Stimulated activated CD4-positive, alpha-beta T cell treated with anti-CD3 and anti-CD28 coated beads, Interleukin-12 subunit alpha, Interleukin-12 subunit beta, amount 100 ng/mL, for 48 hours (primary cell): ENCODE results near the gene TMEM69.
"Not testable (repeated sequence)": the region's sequence is repeated elsewhere in the genome, so short reads cannot be mapped to it uniquely, and the experiment has no call there.

Experiments
- DNase-seq, 3 donors: peaks; one replicate each; pipeline ENCODE4 v3.0.0-alpha.2; 2020; ENCODE audit warnings: low read depth in 2 of 3, low spot score in 1 of 3

Gene TMEM69

GRCh38 chr1:45677751-45678245 is 10.2 kb upstream of the TMEM69 start:
- DNase-seq: no peak

DNA sequence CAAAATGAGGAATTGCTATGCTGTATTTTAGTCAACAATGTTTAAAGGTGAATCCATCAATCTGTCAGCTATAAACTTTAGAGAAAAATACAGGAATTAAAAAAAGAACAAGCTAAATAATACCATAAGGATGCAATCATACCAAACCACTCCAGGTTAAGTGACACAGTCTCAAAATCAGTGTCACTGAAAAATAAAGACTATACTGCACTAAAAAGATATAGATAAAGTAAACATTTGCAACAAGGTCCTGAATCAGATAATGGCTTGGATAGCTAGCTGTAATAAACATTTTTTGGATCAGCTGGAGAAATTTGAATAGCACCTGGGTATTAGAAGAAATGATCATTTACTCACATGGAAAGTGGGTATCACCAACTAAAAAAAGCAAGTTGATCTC is 9.5 kb upstream of the TMEM69 start:
- no peak for DNase-seq

DNA sequence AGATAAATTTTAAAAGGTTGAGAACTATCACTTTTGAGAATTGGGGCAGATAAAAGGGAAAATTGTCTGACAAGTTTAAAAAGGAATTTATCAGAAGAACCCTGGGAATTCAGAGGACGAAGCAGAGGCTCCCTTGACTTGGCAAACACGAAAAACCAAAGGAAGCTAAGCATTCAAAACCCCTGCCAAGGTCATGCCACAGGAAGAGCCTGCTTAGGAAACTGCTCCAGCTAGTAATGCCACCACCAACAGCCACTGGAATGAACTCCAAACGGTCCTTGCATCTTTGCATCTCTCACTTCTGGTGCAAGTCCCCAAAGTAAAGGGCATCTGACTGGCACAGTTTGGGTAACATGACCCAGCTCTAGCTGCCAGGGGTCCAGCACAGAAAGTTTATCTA is 8.9 kb upstream of the TMEM69 start:
- no peak for DNase-seq

DNA sequence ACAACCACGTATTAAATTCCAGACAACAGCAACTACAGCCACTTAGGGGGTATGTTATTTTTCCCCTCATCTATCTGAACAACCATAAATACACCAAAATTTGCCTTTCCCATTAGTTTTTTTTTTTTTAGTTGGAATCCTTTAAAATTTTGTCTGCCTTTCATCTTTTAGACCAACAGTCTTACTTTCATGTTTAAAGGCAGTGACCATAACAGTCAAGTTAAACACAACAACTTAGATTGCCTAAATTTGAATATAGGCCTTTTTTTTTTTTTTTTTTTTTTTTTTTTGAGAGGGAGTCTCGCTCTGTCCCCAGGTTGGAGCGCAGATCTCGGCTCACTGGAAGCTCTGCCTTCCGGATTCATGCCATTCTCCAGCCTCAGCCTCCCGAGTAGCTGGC is 5.0 kb upstream of the TMEM69 start:
- no peak for DNase-seq

- no peak for DNase-seq
Measured at GRCh38 chr1:45684402-45684801, 3.6 kb upstream of the TMEM69 start.

DNA sequence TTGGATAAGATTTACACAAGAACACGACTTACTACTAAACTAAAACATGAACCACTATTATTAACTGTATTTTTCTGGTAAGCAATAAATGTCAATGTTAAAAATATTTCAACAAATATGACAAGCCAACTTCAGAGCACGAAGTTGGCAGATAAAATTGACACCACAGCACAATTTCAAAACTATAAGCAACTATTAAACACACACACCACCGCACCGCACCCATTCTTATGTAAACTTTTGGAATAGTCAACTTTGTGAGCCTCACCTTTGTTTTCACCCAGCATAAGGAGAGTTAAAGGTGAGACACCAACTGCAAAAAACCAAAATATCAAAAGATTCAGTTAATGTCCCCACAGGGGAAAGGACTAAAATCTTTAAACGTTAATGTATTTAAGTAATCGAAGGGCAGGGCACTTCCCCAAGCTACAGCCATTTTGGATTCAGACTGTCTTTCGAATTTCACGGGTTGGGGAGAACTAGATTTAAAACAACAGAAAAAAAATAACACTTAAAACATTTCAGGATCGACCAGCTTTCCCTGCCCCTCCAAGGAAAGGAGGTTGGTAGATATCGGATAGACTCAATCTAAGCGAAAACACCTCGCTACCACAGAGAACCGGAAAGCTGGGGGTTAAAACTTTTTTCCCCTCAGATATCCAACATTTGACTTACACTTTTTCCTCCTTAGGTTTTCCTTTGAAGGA is 2.5 kb upstream of the TMEM69 start:
- no peak for DNase-seq

DNA sequence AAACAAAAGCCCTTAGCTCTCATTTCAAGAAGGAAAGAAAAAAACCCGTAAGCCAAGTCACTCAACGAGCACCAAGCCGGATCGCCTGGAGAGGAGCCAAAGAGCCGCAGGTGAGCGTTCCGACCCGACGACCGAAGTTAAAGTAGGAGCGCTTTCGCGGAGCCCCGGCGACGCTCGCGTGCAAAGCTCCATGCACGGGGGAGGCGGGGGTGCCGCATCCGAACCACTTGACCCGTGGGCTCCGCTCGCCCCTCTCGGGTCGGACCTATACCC is 2.0 kb upstream of the TMEM69 start:
- peak in 2 of 3 donors; percentile 24 to 45 for DNase-seq

DNA sequence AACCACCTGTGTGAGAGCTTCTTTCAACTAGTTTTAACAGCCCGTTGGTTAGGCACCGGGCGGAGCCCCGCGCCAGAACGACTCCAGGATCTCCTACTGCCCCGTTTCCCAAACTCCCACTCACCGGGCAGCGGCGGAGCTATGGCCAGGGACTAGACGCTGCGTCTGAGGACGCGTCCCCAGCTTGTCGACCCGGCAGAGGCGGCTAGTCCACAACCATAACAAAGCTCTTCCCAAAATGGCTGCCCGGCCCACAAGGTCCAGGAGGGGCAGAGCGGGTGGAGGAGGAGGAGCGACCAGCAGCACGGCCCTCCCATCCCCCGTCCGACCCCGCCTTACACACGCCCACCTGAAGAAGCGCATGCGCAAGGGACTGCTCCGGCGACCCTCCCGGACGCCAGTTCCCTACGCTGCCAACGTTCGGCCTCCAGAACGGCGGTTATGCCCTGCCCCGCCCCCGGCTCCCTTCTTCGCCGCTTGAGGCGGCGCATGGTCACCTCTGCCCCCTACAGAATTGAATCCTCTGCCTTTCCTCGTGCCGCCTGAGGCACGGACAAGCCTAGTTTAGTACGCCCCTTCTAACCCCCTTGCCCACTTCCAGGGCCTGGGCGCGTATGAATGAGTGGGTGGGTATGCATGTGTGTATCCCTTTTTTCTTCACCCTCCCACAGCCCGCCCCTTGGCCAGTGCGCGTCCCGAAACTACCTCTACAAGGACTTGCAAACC is 1.5 kb upstream of the TMEM69 start, which contains the start of gene GPBP1L1:
Gene GPBP1L1, minus strand, starts transcription at position 246 of the 726 bp plus-strand sequence. CDS start 27,446 bp downstream, outside the sequence.
- peak; percentile 96 to 98 (median 97) for DNase-seq

GRCh38 chr1:45687014-45687753 is 797 bp upstream of the TMEM69 start:
- DNase-seq: peak; percentile 89 to 96 (median 95)

GRCh38 chr1:45693811-45694210 is 5.8 kb downstream of the TMEM69 start:
- DNase-seq: not testable (repeated sequence)

GRCh38 chr1:45694823-45695222 is 6.8 kb downstream of the TMEM69 start:
- DNase-seq: no peak

GRCh38 chr1:45704637-45705036 is 16.7 kb downstream of the TMEM69 start:
- no peak for DNase-seq

DNA sequence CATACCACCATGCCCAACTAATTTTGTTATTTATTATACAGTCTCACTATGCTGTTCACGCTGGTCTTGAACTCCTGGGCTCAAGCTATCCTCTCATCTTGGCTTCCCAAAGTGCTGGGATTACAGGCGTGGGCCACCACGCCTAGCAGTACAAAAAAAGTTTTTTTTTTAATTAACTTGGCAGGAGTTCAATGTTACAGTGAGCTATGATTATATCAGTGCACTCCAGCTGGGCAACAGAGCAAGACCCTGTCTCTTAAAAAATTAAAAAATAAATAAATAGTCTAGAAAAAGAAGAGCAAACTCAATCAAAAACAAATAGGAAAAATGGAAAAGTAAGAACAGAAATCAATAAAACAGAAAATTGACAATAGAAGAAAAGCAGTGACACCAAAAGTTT is 25.7 kb downstream of the TMEM69 start:
- no peak for DNase-seq

DNA sequence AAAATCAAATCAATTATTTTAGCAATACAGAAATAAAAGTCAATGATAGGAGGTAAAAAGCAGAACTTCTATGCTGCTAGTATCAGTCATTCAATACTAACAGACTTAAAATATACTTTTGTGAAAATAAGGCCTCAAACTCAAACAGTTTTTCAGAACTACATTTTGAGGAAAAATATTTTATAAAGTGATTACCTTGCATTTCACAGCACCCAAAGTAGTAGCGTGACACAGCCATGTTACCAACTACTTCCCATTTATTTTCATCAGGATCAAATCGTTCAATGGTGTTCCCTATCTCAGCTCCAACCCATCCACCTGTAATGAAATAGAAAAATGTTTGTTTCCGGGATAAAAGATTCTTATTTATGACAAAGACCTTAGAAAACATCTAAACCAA is 28.7 kb downstream of the TMEM69 start:
- no peak for DNase-seq

DNA sequence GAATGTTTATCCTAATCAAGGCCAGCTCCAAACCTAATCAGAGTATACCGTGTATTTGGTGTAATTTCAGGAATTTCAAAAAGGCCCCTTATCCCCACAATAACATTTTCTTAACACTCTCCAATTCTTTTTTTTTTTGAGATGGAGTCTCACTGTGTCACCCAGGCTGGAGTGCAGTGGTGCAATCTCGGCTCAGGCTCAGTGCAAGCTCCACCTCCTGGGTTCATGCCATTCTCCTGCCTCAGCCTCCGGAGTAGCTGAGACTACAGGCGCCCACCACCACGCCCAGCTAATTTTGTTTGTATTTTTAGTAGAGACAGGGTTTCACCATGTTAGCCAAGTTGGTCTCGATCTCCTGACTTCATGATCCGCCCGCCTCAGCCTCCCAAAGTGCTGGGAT is 29.4 kb downstream of the TMEM69 start:
- not testable (repeated sequence) for DNase-seq

DNA sequence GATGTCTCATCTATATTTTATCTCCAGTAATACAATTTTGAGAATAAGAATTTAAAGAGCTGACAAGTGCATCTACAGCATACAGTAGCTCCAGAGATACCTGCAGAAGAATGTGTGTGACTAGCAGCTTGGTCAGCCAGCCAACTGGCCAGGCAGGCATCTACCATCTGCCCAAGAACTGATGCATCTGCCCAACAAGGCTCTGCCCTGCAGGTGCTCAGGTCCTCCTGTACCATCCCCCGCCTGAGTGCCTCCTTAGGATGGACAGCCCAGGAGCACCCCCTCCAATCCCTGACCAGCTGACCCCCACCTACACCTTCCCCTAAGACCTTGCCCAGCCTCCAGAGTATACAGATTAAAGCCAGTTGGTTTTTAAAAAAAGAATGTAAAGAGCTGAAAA is 30.3 kb downstream of the TMEM69 start:
- no peak for DNase-seq

DNA sequence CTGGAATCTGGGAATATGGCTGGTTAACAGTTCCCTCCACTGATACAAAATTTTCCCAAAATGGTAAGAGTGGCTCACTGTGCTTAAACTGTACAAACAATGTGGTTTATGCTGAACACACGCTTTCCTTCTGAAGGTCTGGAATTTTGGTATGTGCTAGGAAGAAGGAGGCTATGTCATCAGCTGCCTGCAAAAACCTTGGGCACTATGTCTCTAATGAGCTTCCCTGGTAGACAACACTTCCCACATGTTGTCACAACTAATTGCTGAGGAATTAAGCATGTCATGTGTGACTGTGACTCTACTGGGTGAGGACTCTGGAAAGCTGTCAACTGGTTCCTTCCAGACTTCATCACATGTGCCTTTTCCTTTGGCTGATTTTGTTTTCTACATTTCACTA is 33.2 kb downstream of the TMEM69 start:
- no peak for DNase-seq

DNA sequence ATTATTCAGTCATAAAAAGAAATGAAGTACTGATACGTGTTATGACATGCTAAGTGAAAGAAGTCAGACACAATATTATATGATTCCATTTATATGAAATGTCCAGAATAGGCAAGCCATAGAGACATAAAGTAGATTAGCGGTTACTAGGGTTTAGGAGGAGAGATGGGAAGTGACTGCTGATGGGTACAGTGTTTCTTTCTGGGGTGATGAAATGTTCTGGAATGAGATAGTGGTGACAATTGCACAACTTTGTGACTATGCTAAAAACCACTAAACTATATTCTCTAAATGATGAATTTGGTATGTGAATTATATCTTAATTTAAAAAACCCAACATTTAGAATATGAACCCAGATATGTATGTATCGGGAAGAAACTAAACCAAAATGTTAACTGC is 34.8 kb downstream of the TMEM69 start:
- DNase-seq: no peak

DNA sequence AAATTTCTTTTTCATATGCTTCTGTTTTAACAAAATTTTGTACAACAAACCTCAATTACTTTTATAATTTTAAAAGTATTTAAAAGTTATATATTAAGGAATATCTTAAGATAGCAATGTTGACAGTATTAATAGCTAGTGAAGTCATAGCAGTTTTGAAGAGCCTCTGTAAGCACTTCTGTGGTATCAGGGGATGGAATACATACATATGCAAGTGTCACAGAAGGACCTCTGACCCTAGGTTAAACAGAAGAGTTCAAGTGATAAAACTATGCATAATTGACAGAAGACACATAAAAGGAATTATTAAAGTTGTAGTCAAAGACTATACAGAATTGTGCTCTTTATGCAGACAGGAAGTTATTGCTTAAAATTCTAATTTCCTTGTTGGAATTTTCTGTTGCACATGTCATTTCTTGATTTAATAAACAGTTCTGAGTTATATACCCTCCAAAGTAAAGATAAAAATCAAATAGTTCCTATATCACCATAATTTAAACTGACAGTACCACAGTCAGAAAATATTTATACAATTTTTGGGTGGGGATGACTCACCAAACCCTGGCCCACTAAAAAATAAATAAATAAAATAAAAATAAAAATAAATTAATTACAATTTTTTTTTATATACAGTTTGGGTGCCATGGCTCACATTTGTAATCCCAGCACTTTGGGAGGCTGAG is 35.4 kb downstream of the TMEM69 start:
- DNase-seq: no peak

- DNase-seq: not testable (repeated sequence)
Measured at GRCh38 chr1:45726007-45726406, 38.0 kb downstream of the TMEM69 start.

DNA sequence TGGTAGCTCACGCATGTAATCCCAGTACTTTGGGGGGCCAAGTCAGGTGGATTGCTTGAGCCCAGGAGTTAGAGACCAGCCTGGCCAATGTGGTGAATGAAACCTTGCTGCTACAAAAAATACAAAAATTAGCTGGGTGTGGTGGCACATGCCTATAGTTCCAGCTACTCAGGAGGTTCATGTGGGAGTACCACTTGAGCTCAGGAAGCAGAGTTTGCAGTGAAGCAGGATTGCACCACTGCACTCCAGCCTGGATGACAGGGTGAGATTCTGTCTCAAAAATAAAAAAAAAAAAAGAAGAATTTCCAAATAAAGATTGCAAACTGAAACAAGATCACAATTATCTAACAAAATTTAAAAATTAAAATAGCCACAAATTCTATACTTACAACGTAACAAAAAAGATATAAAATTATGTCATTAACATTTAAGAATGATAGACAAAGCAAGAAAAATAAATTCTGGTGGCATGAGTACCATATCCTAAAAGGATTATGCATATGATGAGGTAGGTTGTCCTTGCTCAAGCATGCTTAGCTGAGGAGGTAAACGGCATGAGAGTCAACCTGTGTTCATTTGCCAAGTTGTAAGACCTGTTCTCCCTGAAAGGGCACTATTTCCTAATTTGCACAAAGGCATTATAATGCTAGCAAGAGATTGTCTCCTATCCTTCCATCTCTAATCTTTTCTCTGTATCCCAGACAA is 42.2 kb downstream of the TMEM69 start:
- no peak for DNase-seq
